Memory B cell (primary cell): ENCODE measurements around the gene PMAIP1.

ENCODE experiments used
- ATAC-seq: fragments of 150-1000 bp; cut with Tn5 transposase; 2 replicates; pipeline ENCODE4 v1.10.0; 2021; ENCODE audit warnings: low read depth, mild to moderate bottlenecking, moderate library complexity
- DNase-seq, 2 donors: peaks; one replicate each; pipeline ENCODE4 v3.0.0; 2022; ENCODE audit warnings: low spot score in 2 of 2
- H3K27ac Mint-ChIP-seq: one replicate; pipeline ENCODE4 v1.8.0; 2022; ENCODE audit warnings: mild to moderate bottlenecking, moderate library complexity, mixed read lengths
- H3K27me3 Mint-ChIP-seq: one replicate; pipeline ENCODE4 v1.8.0; 2022; ENCODE audit warnings: mixed read lengths
- H3K36me3 Mint-ChIP-seq: one replicate; pipeline ENCODE4 v1.8.0; 2022; ENCODE audit warnings: mild to moderate bottlenecking, mixed read lengths
- H3K4me1 Mint-ChIP-seq: one replicate; pipeline ENCODE4 v1.8.0; 2022; ENCODE audit warnings: mixed read lengths
- H3K4me3 Mint-ChIP-seq: one replicate; pipeline ENCODE4 v1.8.0; 2022; ENCODE audit warnings: mild to moderate bottlenecking, moderate library complexity, mixed read lengths
- H3K9me3 Mint-ChIP-seq: one replicate; pipeline ENCODE4 v1.8.0; 2022; ENCODE audit warnings: mixed read lengths

PMAIP1 gene

GRCh38 chr18:59915606-59916005, 15.8 kb downstream of the PMAIP1 start:
- no peak for ATAC-seq
- no peak overlapping the region for H3K4me3 Mint-ChIP-seq
- no peak overlapping the region for H3K27ac Mint-ChIP-seq
- no peak for DNase-seq
- H3K27me3 Mint-ChIP-seq = no peaks in the 10 kb centered on the region
- H3K9me3 Mint-ChIP-seq = no peaks in the 10 kb centered on the region
- no peaks in the 10 kb centered on the region for H3K36me3 Mint-ChIP-seq
- H3K4me1 Mint-ChIP-seq = peaks cover 21% of the 10 kb centered on the region

- ATAC-seq (no peak), DNase-seq (no peak)
- H3K36me3 Mint-ChIP-seq = no peaks in the 10 kb centered on the region
- peaks cover 26% of the 10 kb centered on the region for H3K4me1 Mint-ChIP-seq
- H3K27me3 Mint-ChIP-seq = no peaks in the 10 kb centered on the region
- no peak overlapping the region for H3K4me3 Mint-ChIP-seq
- H3K27ac Mint-ChIP-seq = no peak overlapping the region
- no peaks in the 10 kb centered on the region for H3K9me3 Mint-ChIP-seq
These were observed 16.9 kb downstream of the PMAIP1 start for GRCh38 chr18:59916746-59917145.

DNA sequence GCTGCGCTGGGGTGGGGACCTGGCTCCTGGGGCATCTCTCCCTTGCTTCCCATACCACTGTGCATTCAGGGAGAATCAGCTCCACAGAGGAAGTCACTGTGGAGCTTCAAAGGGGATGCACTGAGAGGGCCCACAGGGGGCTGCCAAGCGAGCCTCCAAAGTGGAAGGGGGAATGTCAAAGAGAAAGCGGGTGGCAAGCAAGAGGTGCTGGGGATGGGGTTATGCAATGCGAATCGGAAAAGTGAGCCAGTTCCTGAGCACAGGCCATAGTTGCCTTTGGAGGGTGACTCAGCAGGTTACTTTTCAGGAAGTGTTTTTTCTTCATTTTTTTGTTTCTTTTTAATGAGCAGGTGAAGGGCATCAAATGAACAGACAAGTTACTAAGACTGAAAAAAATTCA, 17.6 kb downstream of the PMAIP1 start:
- Mint-ChIP-seq H3K9me3 (no peaks in the 10 kb centered on the region), H3K27ac (no peak overlapping the region), H3K4me1 (peaks cover 24% of the 10 kb centered on the region), H3K27me3 (no peaks in the 10 kb centered on the region), H3K4me3 (peak overlapping the region; percentile 55), H3K36me3 (no peaks in the 10 kb centered on the region)
- ATAC-seq (no peak), DNase-seq (no peak)

DNA sequence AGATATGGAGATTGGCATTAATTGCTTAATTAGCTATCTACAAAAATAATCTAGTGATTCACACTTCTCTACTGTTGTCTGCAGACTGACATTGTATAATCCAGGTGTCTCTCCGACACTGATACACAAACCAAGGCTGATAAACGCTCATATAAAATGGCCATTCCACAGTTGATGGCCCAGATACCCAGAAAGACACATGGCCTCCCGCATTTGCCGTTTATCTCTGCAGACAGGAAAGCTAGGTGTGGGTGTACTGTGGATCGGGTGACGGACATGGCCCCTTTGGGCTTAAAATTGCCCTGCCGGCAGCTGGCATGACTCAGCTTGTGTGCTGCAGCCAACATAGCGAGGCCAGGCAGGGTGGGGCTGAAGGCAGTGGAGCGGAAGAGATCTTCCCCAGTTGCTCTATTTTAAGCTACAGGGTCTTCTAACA, 18.5 kb downstream of the PMAIP1 start:
- peak overlapping the region; percentile 65 for H3K27ac Mint-ChIP-seq
- peak overlapping the region; percentile 77 for H3K4me3 Mint-ChIP-seq
- ATAC-seq = peak; percentile 75
- H3K27me3 Mint-ChIP-seq = no peaks in the 10 kb centered on the region
- H3K9me3 Mint-ChIP-seq = no peaks in the 10 kb centered on the region
- no peaks in the 10 kb centered on the region for H3K36me3 Mint-ChIP-seq
- peaks cover 24% of the 10 kb centered on the region for H3K4me1 Mint-ChIP-seq
- DNase-seq = peak in 1 of 2 donors; percentile 20

DNA sequence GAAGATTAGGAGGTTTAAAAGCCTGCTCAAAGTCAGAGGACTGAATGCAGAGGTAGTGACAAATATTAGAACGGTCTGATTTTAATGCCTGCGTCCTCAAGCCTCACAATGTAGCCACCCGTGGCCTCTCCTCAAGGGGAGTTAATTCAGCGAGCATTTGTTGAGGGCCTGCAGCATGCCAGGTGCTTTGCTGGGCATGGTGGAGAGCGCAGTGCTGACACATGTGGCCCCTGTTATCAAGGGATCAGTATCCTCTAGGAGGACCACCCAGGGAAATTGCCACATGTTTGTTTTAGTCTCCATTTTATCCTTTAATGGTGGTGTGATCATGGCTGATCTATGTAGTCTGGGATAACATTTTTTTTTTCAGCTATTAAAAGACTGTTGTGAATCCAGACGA, 19.2 kb downstream of the PMAIP1 start:
- Mint-ChIP-seq H3K27me3 (no peaks in the 10 kb centered on the region), H3K27ac (no peak overlapping the region), H3K36me3 (no peaks in the 10 kb centered on the region), H3K9me3 (no peaks in the 10 kb centered on the region), H3K4me1 (peaks cover 26% of the 10 kb centered on the region), H3K4me3 (no peak overlapping the region)
- no peak for ATAC-seq
- no peak for DNase-seq

DNA sequence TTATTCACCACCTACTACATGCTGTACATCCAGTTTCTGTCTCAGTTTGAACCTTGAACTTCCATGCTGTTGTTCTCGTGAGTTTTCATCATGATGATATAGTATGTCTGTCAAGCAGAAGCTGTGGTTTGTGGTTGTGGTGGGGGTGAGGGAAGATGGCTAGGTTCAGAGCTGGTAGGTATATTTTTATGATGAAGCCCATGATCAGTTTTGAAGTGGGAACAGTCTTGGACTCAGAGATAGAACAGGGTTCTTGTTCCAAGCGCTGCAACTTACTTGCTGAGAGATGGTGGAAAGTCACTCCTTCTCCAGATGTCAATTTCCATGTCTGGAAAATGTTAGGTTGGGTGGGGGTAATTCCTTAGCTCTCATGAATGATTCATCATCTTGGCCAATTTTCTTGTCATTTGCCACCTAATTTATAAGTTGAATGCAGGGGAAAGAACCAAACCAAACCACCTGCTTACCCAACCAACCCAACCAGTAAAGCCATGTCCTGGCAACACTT, 21.6 kb downstream of the PMAIP1 start:
- Mint-ChIP-seq H3K27ac (peak overlapping the region; percentile 29), H3K27me3 (no peaks in the 10 kb centered on the region), H3K4me3 (no peak overlapping the region), H3K9me3 (no peaks in the 10 kb centered on the region), H3K36me3 (no peaks in the 10 kb centered on the region), H3K4me1 (peaks cover 26% of the 10 kb centered on the region)
- DNase-seq (no peak), ATAC-seq (peak; percentile 82)

DNA sequence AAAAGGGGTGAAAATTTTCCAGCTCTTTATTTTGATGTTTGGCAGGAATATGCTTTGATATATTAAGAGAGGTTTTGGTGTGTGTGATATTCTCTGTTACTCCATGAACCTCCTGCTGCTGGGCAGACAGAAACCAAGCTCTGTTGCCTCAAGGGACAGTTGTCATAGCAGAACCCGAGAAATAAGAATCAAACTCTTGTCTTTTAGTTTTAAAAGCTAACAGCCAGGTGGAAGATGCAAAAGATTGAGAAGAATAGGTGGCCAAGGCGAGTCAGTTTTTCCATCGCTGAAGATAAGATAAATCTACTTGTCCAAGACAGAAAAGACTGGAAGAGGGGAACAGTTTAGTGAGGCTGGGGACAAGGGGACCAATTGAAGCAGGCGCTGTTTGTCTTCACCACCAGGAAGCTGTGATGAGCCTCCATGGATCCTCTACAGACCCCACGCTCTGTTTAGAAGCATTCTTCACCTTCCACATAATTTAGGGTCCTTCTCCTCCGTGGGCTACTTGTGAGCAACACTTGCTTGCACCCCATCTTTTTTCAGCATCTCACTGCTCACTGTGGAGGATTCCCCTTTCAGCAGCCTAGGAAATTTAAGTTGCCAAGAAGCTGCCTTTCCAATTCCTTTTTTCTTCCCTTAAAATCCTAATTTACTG, 23.9 kb downstream of the PMAIP1 start:
- no peak for ATAC-seq
- DNase-seq = no peak
- Mint-ChIP-seq H3K4me3 (no peak overlapping the region), H3K4me1 (peaks cover 27% of the 10 kb centered on the region), H3K36me3 (no peaks in the 10 kb centered on the region), H3K27ac (peak overlapping the region; percentile 35), H3K9me3 (no peaks in the 10 kb centered on the region), H3K27me3 (no peaks in the 10 kb centered on the region)

DNA sequence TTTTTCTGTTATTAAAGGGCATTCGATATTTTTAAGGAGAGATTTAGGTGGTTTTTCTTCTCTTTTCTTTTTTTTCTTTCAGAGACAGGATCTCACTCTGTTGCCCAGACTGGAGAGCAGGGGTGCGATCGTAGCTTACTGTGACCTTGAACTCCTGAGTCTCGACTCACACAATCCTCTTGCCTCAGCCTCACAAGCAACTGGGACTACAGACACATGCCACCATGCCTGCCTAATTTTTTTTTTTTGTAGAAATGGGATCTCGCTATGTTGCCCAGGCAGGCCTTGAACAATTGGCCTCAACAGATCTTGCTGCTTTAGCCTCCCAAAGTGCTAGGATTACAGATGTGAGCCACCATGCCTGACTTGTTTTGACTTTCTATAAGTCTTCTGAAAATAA, 26.3 kb downstream of the PMAIP1 start:
- Mint-ChIP-seq H3K4me1 (peaks cover 20% of the 10 kb centered on the region), H3K9me3 (no peaks in the 10 kb centered on the region), H3K4me3 (no peak overlapping the region), H3K27ac (no peak overlapping the region), H3K27me3 (no peaks in the 10 kb centered on the region), H3K36me3 (no peaks in the 10 kb centered on the region)
- DNase-seq = no peak
- ATAC-seq = no peak

GRCh38 chr18:59927246-59927825, 27.5 kb downstream of the PMAIP1 start:
- Mint-ChIP-seq H3K27me3 (no peaks in the 10 kb centered on the region), H3K4me1 (peaks cover 12% of the 10 kb centered on the region), H3K4me3 (no peak overlapping the region), H3K36me3 (no peaks in the 10 kb centered on the region), H3K9me3 (no peaks in the 10 kb centered on the region), H3K27ac (peak overlapping the region; percentile 88)
- ATAC-seq = peak; percentile 29
- DNase-seq = no peak

GRCh38 chr18:59928201-59928600, 28.4 kb downstream of the PMAIP1 start:
- Mint-ChIP-seq H3K4me1 (peaks cover 12% of the 10 kb centered on the region), H3K27ac (peak overlapping the region; percentile 88), H3K36me3 (no peaks in the 10 kb centered on the region), H3K4me3 (no peak overlapping the region), H3K9me3 (no peaks in the 10 kb centered on the region), H3K27me3 (peaks cover 2% of the 10 kb centered on the region)
- no peak for ATAC-seq
- no peak for DNase-seq

- DNase-seq (no peak), ATAC-seq (no peak)
These were observed 30.0 kb downstream of the PMAIP1 start for GRCh38 chr18:59929621-59930295.

DNA sequence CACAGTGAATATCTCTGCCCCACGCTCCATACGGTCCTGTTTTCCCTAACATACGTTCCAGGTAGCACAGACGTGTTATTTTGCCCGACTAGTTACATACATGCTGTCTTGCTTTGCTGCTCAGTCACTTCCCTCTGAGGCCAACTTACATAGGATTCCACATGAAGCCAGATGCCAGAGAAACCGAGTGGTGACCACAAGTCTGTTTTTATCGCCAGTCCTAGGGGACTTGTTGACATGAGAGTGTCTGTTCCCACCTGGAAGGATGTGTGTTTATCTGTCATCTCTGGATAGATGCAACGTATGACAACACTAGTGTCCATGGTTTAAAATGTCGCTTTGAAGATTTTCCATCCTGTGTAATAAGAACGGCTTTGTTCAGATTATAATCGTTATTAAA, 32.6 kb downstream of the PMAIP1 start:
- no peaks in the 10 kb centered on the region for H3K36me3 Mint-ChIP-seq
- DNase-seq (no peak), ATAC-seq (no peak)
- no peak overlapping the region for H3K4me3 Mint-ChIP-seq
- H3K4me1 Mint-ChIP-seq = peaks cover 5% of the 10 kb centered on the region
- H3K27ac Mint-ChIP-seq = no peak overlapping the region
- no peaks in the 10 kb centered on the region for H3K9me3 Mint-ChIP-seq
- peaks cover 2% of the 10 kb centered on the region for H3K27me3 Mint-ChIP-seq

More at GRCh38 chr18:59929621-59930295, 30.0 kb downstream of the PMAIP1 start:
- peaks cover 2% of the 10 kb centered on the region for H3K27me3 Mint-ChIP-seq
- H3K36me3 Mint-ChIP-seq = no peaks in the 10 kb centered on the region
- peaks cover 10% of the 10 kb centered on the region for H3K4me1 Mint-ChIP-seq
- no peak overlapping the region for H3K4me3 Mint-ChIP-seq
- H3K9me3 Mint-ChIP-seq = no peaks in the 10 kb centered on the region
- H3K27ac Mint-ChIP-seq = no peak overlapping the region

- Mint-ChIP-seq H3K27me3 (no peaks in the 10 kb centered on the region), H3K36me3 (no peaks in the 10 kb centered on the region), H3K9me3 (no peaks in the 10 kb centered on the region), H3K4me3 (no peak overlapping the region), H3K4me1 (peaks cover 2% of the 10 kb centered on the region), H3K27ac (no peak overlapping the region)
- ATAC-seq (no peak), DNase-seq (no peak)
These were observed 38.9 kb downstream of the PMAIP1 start for GRCh38 chr18:59938676-59939075.

- Mint-ChIP-seq H3K27me3 (no peaks in the 10 kb centered on the region), H3K4me3 (no peak overlapping the region), H3K9me3 (no peaks in the 10 kb centered on the region), H3K27ac (no peak overlapping the region), H3K36me3 (no peaks in the 10 kb centered on the region), H3K4me1 (peaks cover 2% of the 10 kb centered on the region)
- ATAC-seq = no peak
- no peak for DNase-seq
These were observed 39.3 kb downstream of the PMAIP1 start for GRCh38 chr18:59939127-59939526.
